Activated effector memory CD4-positive, alpha-beta T cell treated with anti-CD3 and anti-CD28 coated beads, Interleukin-2, amount 50 U/mL, for 16 hours (primary cell): ENCODE results near the gene ACLY.
A peak's percentile ranks its signal among the peaks of the same experiment; 100 is the strongest.
"Not testable (repeated sequence)": the region's sequence is repeated elsewhere in the genome, so short reads cannot be mapped to it uniquely, and the experiment has no call there.

Source experiments
- DNase-seq: peaks from one replicate; pipeline ENCODE4 v3.0.0-alpha.2; 2020

ACLY gene

DNA sequence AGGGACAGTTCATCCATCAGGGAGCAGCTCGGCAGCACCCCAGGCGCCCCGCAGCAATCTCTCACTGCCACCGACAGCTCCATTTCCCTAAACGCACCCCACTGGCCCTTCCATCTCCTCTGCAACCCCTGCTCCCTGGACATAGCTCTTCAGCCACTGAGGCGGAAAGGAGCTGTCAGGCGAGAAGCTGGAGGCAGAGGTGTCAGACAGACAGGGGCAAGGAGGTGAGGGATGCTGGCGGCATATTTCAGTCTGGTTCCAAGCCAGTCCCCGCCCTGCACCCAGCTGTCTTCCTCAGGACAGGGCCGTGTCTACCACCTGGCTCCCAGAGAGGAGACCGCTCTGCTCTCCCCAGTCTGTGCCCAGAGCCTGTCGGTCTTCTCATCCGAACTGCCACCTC is 9.7 kb downstream of the ACLY start:
- DNase-seq = no peak

GRCh38 chr17:41907633-41908539 is 10.9 kb downstream of the ACLY start:
- no peak for DNase-seq

DNA sequence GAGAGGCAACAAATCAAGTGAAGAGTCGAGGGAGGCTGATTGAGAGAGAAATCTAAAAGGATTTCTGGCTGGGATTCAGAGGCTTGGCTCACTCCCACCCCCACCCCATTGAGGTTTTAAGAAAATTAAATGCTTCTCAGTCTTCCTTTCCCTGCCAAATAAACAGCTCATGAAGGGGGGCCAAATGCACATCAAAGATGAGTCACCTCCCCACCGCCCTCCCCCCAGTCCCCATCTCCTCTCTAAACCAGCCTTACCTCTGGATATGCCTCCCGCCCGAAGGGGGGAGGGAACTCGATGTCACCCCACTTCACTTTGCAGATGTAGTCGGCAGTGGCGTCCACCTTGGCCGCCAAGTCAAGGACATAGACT is 11.6 kb downstream of the ACLY start:
- no peak for DNase-seq

- DNase-seq = no peak
Measured at GRCh38 chr17:41906465-41907184, 12.1 kb downstream of the ACLY start.

DNA sequence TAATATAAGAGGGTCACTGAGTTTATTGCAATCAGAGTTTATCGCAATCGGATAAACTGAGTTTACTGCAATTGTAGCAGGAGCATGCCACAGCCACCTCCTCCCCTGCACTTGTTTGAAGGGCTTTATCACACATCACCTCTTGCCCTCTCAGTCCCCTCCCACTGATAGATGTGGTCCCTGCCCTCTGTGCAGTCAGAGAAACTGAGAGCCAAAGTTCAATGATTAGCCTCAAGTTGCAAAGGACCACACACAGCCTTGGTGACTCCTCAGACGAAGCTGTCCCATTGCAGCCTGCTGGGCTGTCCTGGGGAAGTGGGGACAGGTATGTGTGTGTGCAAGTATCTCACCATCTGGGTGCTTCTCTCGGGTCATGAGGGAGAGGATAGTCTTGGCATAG is 13.6 kb downstream of the ACLY start:
- DNase-seq = no peak

- DNase-seq = no peak
Measured at GRCh38 chr17:41904242-41904841, 14.4 kb downstream of the ACLY start.

- no peak for DNase-seq
Measured at GRCh38 chr17:41901646-41902045, 17.1 kb downstream of the ACLY start.

- no peak for DNase-seq
Measured at GRCh38 chr17:41896726-41897125, 22.0 kb downstream of the ACLY start.

DNA sequence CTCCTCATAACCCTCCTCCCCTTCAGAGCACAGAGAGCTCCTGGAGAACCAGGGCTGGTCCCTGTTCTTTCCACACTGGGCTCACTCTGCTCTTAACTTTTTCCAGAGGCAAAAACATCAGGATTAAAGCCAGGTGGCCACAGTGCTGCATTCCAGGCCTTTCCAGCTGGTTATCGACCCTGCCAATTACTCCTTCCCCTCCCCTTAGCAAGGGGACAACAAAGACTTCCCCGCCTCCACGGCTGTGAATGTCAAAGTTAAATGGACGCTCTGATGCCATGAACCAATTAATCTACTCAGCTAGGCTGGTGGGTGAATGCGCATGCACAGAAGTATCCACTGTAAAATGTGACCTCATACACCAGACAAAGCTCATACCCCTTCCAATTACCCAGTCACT is 23.1 kb downstream of the ACLY start:
- DNase-seq = no peak

- no peak for DNase-seq
Measured at GRCh38 chr17:41894791-41895331, 23.9 kb downstream of the ACLY start.

DNA sequence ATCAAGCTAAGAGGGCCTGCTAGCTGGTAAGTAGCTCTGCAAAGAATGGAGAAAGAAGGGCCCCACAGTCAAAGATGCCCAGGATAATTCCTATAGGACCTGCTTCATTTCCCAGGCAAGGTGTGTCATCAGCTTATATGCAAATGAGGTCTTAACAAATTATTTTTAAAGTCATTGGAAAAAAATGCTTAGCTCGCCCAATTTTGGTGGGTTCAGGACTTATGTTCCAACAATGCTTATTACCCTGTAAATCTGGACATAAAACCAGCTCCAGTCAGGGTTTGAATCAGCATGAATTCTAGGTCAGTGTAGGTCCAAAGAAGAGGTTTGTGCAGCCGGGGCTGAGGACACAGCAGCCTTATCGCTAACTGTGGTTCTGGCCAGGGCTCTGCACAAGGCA is 25.4 kb downstream of the ACLY start:
- no peak for DNase-seq

DNA sequence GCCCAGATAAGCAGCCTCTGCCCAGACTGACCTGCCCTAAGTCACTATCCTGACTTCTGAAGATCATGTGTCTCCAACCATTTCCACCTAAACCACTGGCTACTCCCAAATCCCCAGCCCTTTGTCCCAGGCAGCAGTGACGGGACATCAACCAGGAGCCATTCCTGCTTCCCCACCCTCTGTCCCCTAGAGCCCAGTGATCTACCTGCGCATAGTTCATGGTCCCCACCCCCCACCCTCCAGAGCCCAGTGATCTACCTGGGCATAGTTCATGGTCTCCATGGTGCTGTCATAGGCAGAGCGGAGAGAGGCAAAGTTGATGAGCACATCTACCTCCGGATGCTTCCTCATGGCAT is 26.8 kb downstream of the ACLY start:
- no peak for DNase-seq

GRCh38 chr17:41891135-41892020 is 27.4 kb downstream of the ACLY start:
- DNase-seq = no peak

DNA sequence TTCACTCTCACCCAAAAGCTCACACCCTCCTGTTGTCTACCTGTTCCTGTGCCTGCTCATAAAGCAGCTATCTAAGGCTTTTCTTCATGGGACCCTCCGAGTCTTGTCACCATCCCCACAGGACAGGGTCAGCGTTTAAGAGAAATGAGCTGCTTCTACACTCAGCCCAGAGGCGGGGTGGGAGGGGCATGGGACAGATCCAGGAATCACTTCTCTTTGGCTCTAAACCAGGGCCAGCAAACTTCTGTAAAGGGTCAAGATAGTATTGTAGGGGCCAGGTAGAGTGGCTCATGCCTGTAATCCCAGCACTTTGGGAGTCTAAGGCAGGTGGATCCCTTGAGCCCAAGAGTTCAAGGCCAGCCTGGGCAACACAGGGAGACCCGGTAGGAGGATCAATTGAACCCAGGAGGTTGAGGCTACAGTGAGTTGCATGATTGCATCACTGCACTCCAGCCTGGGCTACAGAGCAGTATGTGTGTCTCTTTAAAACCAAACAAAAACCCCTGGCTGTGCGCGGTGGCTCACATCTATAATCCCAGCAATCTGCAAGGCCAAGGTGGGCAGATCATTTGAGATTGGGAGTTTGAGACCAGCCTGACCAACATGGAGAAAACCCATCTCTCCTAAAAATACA is 30.3 kb downstream of the ACLY start:
- DNase-seq = no peak

- DNase-seq = no peak
Measured at GRCh38 chr17:41885733-41886132, 33.0 kb downstream of the ACLY start.

- no peak for DNase-seq
Measured at GRCh38 chr17:41882756-41883155, 36.0 kb downstream of the ACLY start.

DNA sequence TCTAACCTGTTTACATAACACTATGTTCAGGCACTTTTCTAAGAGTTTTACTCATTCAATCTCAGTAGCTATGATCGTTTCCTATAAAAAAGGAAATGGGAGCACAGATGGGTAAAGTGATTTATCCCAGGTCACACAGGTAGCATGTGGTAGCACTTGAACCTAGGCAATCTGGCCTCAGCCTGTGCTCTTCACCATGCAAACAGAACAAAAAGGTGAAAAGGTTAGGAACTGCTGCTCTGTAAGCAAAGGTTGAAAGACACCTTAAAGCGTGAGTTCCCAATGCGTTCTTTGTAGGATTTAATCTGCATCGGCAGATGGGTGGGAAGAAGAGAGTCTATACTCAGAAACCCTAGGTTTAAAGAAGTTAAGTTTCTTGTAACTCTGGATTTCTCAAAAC is 38.6 kb downstream of the ACLY start:
- no peak for DNase-seq

DNA sequence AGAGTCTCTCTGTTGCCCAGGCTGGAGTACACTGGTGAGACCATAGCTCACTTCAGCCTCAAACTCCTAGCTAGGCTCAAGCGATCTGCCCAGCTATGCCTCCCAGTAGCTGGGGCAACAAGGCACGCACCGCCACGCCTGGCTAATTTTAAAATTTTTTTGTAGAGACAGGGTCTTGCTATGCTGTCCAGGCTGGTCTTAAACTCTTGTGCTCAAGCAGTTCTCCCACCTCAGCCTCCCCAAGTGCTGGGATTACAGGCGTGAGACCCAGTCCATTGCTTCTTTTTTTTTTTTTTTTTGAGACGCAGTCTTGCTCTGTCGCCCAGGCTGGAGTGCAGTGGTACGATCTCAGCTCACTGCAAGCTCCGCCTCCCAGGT is 44.5 kb downstream of the ACLY start:
- DNase-seq = not testable (repeated sequence)

- DNase-seq = no peak
Measured at GRCh38 chr17:41873559-41874292, 45.0 kb downstream of the ACLY start.

DNA sequence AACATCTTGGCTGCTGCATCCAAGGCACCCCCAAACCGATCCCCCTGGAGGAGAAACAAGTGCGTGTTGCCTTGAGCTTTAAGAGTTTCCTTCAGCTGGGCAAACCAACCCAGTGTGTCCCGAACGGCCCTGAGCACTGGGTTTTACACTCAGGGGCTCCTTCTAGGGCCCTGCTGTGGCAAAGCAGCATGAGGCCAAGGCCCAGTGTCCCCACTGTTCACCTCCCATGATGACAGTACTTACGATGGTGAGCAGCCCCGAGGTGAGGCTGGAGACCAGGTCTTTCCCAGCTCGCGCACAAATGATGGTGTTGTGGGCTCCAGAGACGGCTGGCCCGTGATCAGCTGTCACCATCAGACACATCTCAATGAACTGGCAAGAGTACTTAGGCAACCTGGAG is 47.0 kb downstream of the ACLY start:
- peak; percentile 60 for DNase-seq

DNA sequence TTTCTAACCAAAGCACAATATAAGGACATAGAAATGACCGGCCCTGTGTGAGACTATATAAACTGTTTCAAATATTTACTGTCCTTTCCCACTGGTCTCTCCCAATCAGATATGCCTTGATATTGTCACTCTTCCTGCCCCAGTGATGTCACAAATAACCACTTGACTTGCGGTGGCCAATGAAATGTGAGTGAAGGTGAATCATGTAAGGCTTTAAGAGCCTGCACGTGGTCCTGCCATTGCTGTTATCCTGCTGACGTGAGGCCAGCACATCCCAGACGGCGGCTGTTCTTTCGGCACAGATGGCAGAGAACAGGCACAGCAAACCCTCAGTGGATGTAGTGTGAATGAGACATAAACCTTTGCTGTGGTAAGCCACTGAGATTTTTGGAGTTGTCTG is 48.1 kb downstream of the ACLY start:
- DNase-seq = no peak

GRCh38 chr17:41870097-41870496 is 48.7 kb downstream of the ACLY start:
- no peak for DNase-seq
